ENCODE results near the gene FAM83F. TPM values are rescaled to one million over a fixed set of nuclear protein-coding genes. Genes with fewer than 3 reads are reported as not detected.

The FAM83F gene
- 0.02 and 0.13 TPM in 2 replicates for total RNA-seq

- Mint-ChIP-seq H3K4me1 (peaks cover 6% of the 10 kb centered on the region), H3K27me3 (peaks cover 43% of the 10 kb centered on the region), H3K4me3 (peak within 1 kb of the TSS; percentile 56), H3K36me3 (ENCODE audit: low read depth) (no peaks in the 10 kb centered on the region), H3K27ac (no peak within 1 kb of the TSS), H3K9me3 (no peaks in the 10 kb centered on the region)
- no peak for TF ChIP-seq CTCF (IDR thresholded peaks at IDR 0.05)
- POLR2A ChIA-PET: interaction anchor here (1.3 kb wide), 1 partner anchor 49 kb away, joined by 4 read pairs; no protein-coding TSS in a partner anchor
- intact Hi-C loops (cut with micrococcal nuclease): no loop called here
- peak; percentile 48 for DNase-seq
- ATAC-seq (ENCODE audit: low read depth): peak; percentile 89
- CTCF ChIA-PET: interaction anchor here (0.6 kb wide), 1 partner anchor 1284 kb away, joined by 3 read pairs; no protein-coding TSS in a partner anchor
Observed at GRCh38 chr22:39994566-39995392, at the start of gene FAM83F. FAM83F (plus strand) TSS chr22:39994954; CDS start chr22:39995043, 89 bp downstream.

GRCh38 chr22:39946126-39946502 lies 48.6 kb upstream of the FAM83F start:
- CTCF ChIA-PET: interaction anchor here (1.4 kb wide), 1 partner anchor 78 kb away, joined by 4 read pairs; no protein-coding TSS in a partner anchor
- H3K27ac Mint-ChIP-seq: no peak overlapping the region
- H3K4me1 Mint-ChIP-seq: peaks cover 83% of the 10 kb centered on the region

GRCh38 chr22:39946503-39947219 lies 48.1 kb upstream of the FAM83F start:
- intact Hi-C loops (cut with micrococcal nuclease): no loop called here
- H3K9me3 Mint-ChIP-seq: no peaks in the 10 kb centered on the region
- CTCF ChIA-PET: interaction anchor here (0.6 to 1.4 kb wide), 3 partner anchors 13 to 78 kb away, joined by 3 to 4 read pairs (median 3); no protein-coding TSS in a partner anchor
- ATAC-seq (ENCODE audit: low read depth): peak; percentile 47
- H3K4me1 Mint-ChIP-seq: peaks cover 86% of the 10 kb centered on the region
- H3K36me3 Mint-ChIP-seq (ENCODE audit: low read depth): peaks cover 7% of the 10 kb centered on the region
- no peaks in the 10 kb centered on the region for H3K27me3 Mint-ChIP-seq
- peak overlapping the region; percentile 16 for H3K27ac Mint-ChIP-seq
- H3K4me3 Mint-ChIP-seq: peak overlapping the region; percentile 60
- POLR2A ChIA-PET: interaction anchor here (0.6 to 1.7 kb wide), 4 partner anchors 8 to 1635 kb away, joined by 3 to 7 read pairs (median 4); no protein-coding TSS in a partner anchor
- TF ChIP-seq CTCF (IDR thresholded peaks at IDR 0.05): no peak
- DNase-seq: no peak

More at GRCh38 chr22:39946126-39946502, 48.6 kb upstream of the FAM83F start:
- H3K4me3 Mint-ChIP-seq: no peak overlapping the region
- H3K36me3 Mint-ChIP-seq (ENCODE audit: low read depth): peaks cover 7% of the 10 kb centered on the region
- no peaks in the 10 kb centered on the region for H3K9me3 Mint-ChIP-seq
- DNase-seq (no peak), ATAC-seq (ENCODE audit: low read depth) (no peak)
- H3K27me3 Mint-ChIP-seq: no peaks in the 10 kb centered on the region
- intact Hi-C loops (cut with micrococcal nuclease): no loop called here
- POLR2A ChIA-PET: interaction anchor here (0.6 to 1.7 kb wide), 3 partner anchors 9 to 1634 kb away, joined by 3 to 7 read pairs (median 4); no protein-coding TSS in a partner anchor
- TF ChIP-seq CTCF (IDR thresholded peaks at IDR 0.05): no peak

- intact Hi-C loops (cut with micrococcal nuclease): no loop called here
- Mint-ChIP-seq H3K4me1 (peaks cover 92% of the 10 kb centered on the region), H3K36me3 (ENCODE audit: low read depth) (peaks cover 7% of the 10 kb centered on the region)
Observed at GRCh38 chr22:39947220-39948216, 47.2 kb upstream of the FAM83F start.

More at GRCh38 chr22:39947220-39948216, 47.2 kb upstream of the FAM83F start:
- Mint-ChIP-seq H3K27ac (no peak overlapping the region), H3K9me3 (no peaks in the 10 kb centered on the region), H3K4me3 (peak overlapping the region; percentile 60), H3K27me3 (no peaks in the 10 kb centered on the region)
- ATAC-seq (ENCODE audit: low read depth) (peak; percentile 78), DNase-seq (no peak)
- TF ChIP-seq CTCF (IDR thresholded peaks at IDR 0.05): no peak
- ChIA-PET POLR2A (interaction anchor here (0.7 to 1.7 kb wide), 4 partner anchors 9 to 702 kb away, joined by 3 to 4 read pairs (median 4); no protein-coding TSS in a partner anchor), CTCF (interaction anchor here (0.6 to 1.4 kb wide), 2 partner anchors 14 to 52 kb away, joined by 3 read pairs; no protein-coding TSS in a partner anchor)
